ENCODE measurements around the gene METTL22. TPM values are rescaled to one million over a fixed set of nuclear protein-coding genes. Genes with fewer than 3 reads are reported as not detected.
"Not testable (repeated sequence)": the region's sequence is repeated elsewhere in the genome, so short reads cannot be mapped to it uniquely, and the experiment has no call there.

The METTL22 gene
- total RNA-seq, 1 donor from 2014 or later, result 13.7 TPM

DNA sequence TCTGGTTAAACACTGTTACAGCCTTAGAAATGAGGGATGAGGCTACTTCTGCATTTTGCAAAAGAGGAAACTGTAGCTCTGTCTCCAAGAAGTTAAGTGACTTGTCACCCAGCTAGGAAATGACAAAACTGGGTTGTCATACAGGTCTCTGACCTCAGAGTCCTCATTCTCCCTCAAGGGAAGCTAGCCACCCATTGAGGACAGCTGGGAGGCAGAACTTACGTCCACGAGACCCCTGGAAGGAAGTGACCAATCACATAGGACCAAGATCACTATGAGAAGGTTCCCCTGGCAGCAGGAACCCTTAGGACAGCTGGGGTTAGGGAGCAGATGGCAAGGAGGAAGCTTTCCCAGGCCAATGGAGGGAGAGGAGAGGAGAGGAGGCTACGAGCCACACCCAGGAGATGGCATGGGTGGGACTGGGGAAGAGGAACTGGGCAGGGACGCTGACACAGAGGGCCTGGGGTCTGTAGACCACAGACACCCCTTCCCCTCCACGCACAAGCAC, 11.2 kb downstream of the METTL22 start:
- no peak for DNase-seq

DNA sequence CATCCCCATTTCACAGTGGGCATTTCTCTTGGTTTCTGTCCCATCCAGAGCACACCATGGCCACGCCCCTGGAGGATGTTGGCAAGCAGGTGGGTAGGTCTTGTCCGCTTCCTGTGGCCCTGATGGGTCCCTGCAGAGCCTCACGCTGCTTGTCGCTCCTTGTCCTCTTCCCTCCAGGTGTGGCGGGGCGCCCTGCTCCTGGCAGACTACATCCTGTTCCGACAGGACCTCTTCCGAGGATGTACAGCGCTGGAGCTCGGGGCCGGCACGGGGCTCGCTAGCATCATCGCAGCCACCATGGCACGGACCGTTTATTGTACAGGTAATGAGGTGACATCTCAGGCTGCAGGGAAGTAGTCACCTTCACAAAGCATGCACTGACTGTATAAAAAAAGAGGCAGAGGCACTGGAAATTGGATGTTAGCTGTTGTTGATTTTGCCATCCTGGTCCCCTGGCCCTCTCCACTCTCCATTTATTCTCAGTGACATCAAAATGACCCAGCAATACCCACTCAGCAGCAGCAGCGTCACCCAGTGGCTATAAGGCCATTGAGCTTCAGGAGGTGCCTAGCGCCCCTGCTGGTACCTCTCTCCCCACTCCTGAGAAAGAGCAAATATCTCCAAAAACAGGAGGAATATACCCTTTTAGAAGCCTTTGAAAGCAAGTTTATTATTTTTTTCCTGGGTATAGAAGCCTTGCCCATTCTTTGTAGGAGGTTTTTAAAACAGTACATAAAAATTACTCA, 13.7 kb downstream of the METTL22 start:
- no peak for DNase-seq

DNA sequence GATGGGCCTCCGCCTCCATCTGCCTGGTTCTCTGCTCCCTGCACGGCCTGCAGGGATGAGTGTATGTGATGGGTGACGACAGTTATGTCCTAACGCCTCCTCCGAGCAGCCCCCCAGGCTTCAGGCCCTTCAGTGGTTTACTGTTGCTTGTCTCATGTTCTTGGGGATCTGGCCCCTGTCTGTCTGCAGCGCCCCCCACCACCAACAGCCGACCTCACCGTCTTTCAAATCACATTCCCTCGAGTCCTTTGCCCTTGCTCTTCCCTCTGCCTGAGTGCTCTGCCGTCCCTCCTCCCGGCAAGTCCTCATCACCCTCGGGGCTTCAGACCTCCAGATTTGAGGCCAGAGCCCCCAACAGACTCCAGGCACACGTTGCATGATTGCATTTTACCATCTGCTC, 18.2 kb downstream of the METTL22 start:
- DNase-seq, result no peak

DNA sequence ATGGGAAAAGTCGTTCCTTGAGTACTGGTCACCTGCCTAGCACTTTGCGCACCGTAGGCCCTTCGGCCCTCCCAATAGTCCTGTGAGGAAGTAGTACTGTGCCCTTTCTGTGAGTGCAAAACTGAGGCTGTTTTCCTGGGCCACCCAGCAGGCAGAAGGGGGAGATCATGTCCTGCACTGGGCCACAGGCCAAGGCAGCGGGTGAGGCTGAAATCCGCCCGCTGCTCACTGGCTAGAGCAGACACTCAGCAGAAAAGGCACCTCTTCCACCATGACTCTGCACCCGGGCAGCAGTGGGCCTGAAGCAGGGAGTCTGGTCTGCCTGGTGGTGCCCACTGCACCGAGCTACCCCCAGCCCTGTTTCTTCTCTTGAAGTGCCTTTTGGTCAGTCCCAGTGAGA, 20.2 kb downstream of the METTL22 start:
- no peak for DNase-seq

DNA sequence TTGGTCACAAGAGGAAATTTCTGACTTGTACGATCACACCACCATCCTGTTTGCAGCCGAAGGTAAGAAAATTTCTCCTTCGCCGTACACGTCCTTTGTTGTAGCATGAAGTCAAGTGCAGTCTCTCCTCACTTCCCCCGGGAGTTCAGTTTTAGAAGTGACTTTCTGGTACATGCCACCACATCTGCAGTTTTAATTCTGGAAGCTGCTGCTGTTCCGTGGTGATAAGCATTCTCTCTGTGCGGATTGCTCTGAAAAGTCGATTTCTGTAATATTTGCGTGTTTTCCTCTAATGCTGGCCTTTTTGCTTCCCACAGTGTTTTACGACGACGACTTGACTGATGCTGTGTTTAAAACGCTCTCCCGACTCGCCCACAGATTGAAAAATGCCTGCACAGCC, 20.6 kb downstream of the METTL22 start:
- DNase-seq, result no peak

DNA sequence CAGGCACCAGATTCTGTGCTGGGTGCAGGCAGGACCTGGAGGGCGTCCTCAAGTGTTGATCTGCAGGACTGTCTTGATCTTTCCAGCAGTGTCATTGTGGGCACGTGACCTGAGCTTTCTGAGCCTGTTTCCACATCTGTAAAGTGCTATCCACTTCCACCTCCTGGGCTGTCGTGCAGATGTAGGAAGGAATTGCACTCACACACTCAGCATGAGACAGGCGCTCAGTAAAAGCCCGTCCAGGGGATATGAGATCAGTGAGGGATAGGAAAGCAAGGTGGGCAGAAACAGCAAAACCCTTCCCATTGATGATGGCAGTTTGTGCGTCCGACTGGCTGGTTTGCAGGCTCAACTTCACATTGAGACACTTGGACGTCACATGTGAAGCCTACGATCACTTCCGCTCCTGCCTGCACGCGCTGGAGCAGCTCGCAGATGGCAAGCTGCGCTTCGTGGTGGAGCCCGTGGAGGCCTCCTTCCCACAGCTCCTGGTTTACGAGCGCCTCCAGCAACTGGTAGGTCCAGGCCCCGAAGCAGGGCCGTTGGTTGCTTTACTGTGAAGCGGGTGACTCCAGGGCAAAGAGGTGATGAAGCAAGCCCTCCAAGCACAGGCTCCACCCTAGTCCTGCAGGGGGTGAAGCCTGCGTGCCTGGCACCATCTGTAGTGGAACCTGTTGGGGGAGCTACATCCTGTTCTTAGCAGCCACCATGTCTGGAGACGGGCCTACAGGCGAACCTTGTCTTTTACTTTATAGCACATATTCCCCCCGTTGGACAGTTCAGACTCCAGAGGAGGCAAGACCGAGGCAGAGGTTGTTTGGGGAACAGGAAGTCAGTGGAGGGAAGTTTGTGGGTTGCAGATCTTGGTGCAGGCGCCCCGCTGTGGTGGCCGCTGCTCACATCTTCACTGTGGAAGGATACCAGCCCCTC, 23.0 kb downstream of the METTL22 start:
- no peak for DNase-seq

DNA sequence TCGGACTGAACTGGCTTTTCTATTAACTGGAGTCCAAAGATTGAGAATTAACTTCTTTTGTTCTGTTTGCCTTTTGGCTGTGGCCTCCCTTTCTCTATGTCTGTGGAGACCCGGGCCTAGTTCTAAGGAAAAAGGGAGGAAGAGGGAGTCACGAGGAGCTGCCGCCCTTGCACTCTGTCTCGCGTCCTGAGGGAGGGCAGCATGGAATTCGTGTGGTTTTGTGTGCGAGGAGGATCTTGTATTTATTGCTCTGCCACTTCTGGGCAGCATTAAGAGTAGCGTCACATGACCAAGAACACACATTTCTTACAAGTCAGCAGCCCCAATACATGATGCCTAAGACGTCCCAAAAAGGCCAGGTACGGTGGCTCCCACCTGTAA, 23.6 kb downstream of the METTL22 start:
- no peak for DNase-seq

DNA sequence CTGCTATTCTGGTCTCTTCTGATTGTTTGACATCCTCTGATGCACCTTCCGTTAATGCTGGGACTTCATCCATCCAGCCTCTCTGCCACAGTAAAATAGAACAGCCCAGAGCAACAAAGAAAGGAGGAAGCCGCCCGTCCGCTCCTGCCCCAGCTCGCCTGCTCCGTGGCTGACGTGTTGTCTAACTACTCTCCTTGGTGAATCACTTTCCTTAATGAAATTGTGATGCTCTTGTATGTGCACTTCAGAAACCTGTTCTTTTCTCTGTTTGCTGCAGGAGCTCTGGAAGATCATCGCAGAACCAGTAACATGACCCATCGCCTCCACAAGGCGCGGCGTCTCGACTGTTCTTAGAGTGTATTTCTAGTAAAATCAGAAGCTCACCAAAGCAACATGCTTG, 24.3 kb downstream of the METTL22 start:
- DNase-seq, result no peak

DNA sequence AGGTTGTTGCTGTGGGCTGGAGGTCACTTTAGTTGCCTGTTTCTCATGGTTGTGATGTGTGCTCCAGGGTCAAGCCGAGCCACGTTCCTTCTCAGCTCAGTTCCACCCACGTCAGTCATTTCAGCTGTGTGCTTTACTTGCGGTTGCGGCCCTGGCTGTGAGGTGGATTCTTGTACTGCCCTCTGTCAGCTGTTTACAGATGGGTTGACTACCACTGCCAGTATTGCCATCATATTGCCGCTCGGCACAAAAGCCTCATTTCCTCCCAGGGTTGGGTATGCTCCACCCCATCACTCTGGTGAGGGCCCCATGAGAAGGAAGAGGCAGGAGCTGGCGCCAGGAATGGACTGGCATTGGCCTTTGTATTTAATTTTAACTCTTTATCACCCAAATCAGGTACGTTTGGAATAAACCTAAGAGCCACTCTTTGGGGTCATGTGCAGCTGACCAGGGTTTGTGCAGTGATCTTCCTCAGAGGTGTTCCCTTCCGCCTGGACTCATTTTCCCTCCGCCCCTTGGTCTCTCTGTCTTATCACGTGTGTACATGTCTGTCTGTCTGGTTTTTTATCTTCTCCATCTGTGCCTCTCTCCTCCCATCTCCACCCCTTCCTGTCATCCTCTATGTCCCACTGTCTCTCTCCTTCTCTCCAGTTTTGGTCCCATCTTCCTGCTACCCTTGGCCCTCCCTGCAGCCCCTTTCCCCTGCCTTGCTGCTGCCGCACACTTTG, 25.0 kb downstream of the METTL22 start:
- no peak for DNase-seq

DNA sequence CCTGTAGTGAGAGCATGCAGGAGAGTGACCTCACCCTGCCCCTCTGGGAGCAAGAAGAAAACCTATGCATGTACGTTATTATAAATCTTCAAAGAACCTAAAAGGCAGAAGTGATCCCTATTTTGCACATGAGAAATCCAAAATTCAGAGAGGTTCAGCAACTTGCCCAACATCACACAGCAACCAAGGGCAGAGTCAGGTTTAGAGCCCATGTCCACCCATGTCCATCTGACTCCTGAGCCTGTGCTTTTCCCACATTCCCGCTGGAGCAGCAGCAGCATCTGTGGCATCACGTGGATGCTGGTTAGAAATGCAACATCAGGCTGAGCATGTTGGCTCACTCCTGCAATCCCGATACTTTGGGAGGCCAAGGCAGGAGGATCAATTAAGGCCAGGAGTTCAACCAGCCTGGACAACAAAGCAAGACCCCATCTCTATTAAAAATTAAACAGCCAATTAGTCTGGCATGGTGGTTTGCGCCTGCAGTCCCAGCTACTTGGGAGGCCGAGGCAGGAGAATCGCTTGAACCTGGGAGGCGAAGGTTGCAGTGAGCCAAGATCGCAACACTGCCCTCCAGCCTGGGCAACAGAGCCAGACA, 26.3 kb downstream of the METTL22 start:
- DNase-seq, result no peak

DNA sequence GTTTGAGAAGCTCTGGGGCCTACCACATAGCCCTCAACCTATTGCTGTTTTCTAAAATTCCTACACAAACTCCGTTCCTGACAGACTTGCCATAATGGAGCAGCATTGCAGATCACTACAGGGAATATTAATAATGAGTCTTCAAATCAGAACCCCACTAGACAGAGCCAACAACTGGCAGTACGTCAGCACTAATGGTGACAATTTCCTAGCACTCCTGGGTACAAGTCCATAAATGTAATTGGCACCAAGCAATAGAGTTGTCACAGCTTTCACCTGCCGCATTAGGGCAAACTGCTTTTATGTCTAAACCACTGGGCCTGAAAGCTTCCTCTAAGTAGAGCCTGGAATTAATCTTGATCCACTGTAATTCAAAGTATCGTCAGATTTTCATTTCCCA, 27.4 kb downstream of the METTL22 start:
- DNase-seq, result no peak

DNA sequence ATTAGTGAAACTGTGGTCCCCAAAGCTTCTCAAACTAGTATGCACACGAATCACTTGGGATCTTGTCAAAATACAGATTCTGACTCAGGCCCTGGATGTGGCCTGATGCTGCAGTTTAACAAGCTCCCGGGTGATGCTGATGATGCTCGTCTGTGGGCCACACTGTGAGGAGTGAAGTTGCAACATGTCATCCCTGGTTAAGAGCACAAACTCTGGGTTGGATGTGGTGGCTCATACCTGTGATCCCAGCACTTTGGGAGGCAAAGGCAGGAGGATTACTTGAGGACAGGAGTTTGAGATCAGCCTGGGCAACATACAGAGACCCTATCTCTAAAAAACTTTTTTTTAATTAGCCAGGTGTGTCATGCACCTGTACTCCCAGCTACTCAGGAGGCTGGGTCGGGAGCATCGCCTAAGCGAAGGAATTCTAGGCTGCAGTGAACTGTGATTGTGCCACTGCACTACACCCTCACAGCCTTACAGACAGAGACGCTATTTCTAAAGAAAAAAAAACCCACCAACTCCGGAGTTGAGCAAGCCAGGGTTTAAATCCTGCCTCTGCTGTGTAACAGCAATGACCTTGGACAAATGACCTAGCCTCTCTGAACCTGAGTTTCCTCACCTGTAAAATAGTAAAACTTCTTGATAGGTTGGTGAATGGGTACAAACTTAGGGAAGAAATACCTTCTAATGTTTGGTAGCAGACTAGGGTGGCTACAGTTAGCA, 28.5 kb downstream of the METTL22 start:
- no peak for DNase-seq

DNA sequence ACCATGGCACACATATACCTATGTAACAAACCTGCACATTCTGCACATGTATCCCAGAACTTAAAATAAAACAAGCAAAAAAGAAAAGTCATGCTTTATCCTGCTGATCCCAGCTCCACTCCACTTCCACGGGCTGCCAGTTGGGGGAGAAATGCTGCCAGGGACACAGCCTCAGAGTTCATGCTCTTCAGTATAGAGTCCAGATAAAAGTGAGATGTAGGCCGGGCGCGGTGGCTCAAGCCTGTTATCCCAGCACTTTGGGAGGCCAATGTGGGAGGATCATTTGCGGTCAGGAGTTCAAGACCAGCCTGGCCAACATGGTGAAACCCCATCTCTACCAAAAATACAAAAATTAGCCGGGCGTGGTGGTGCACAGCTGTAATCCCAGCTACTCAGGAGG, 30.5 kb downstream of the METTL22 start:
- DNase-seq, result not testable (repeated sequence)

DNA sequence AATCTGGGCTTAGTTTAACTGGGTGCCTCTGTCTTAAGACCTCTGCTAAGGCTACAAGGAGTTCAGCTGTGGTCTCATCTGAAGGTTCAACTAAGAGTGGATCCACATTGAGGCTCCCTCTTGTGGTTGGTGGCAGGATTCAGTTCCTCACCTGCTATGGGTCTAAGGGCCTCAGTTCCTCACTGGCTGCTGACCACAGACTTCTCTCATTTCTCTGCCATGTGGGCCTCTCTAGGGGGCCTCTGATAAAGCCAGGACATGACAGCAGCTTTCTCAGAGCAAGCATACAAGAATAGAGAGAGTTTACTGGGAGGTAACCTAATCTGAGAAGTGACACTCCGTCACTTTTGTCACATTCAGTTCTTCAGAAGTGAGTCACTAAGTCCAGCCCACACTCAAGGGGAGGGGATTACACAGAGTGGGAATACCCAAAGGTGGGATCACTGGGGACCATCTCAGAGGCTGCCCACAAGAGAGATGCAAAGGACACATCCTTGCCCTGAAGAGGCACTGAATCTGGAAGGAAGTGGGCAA, 33.8 kb downstream of the METTL22 start:
- DNase-seq, result no peak

DNA sequence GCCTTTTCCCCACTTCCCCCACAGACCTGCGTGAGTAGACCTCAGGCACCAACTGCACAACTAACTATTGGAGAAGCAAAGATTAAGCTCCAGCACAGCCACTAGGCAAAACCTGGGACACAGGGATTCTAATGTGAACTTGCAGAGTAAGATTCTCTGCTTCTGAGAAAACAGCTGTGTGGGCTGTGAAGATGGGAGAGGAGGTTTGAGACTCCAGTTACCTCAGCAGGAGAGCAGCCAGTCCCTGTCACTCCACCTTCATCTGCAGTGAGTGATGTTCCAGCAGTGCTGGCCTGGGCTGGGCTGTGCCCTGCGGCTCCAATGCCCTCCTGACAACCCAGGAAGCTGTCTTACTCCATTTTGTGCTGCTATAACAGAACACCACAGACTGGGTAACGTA, 34.9 kb downstream of the METTL22 start:
- no peak for DNase-seq

DNA sequence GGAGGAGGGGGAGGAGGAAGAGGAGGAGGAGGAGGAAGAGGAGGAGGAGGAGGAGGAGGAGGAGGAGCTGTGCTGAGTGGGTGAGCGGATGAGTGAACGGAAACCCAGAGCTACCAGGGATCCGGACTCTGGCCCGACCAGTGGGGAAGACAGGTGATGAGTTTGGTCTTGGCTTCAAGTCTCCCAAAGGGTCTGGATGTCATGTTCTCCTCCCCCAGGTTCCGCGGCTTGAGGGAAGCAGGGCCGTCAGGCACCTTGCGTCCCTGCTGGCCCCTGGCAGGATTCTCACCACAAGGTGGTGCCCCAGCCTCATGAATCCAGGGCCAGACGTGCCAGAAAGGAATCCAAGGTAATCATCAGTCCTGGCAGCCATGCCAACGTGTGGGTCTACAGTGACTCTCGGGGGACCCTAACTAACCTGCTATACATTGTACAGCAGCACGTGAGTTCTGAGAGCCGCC, 39.4 kb downstream of the METTL22 start:
- DNase-seq, result peak; percentile 36

DNA sequence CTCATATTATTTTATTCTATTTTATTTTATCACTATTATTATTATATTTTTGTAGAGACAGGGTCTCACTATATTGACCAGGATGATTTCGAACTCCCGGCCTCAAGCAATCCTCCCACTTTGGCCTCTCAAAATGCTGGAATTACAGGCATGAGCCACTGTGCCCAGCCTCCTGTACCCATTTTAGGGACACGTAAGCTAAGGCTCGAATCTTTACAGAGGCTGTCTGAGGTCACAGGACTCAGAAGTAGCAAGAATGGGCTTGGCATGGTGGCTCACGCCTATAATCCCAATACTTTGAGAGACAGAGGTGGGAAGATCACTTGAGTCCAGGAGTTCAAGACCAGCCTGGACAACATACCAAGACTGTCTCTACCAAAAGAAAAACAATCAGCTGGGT, 40.2 kb downstream of the METTL22 start:
- DNase-seq, result no peak

DNA sequence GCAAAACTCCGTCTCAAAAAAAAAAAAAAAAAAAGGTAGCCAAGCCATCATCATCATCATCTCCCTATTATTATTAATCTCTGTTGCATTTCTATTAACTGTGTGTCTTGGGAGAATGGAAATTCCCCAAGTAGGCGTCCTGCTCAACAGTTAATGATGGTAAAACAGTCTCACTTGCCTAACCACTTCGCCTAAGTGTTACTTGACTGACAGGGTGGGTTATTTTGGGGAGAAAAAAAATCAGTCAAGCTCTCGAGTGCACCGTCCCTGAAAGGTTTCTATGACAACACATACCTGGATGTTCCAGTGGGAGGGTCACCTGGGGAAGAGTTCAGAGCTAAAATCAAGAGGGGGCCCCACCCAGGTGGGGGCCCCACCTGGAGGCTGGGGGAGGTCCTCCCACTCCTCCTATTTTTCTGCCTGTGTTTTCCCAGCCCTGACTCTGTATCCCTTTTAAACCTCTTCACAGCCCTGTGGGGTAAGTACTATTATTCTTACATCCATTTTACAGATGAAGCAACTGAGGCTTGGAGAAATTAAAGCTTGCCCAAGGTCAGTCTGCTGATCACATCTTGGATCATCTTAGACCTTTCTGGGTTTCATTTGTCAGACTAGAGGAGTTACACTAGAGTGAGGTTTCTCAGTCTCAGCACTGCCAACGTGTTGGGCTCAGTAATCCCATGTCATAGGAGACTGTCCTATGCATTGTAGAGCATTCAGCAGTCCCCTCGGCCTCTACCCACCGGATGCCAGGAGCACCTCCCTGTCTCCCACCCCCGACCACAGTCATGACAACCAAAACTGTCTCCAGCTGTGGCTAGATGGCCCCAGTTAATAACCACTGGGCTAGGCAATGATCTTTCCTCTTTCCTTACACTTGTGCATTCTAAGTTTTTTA, 41.9 kb downstream of the METTL22 start:
- DNase-seq, result no peak

DNA sequence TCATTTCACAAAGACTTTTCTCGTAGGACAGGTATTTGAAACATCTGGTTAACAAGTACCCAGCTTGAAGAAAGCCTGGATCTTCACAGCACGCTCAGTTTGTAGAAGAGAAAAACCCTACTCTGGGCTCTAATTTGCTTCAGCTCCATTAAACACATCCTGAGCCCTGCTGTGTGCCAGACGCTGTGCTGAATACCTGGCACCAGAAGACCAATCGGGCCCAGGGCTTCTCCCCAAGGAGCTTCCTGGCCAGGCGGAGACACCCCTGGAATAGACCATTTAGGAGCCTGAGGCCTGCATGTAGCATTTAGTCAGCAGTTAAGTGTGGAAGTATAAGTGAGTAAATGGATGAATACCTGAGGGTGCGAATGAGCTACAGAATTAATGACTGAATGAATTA, 44.0 kb downstream of the METTL22 start:
- no peak for DNase-seq

DNA sequence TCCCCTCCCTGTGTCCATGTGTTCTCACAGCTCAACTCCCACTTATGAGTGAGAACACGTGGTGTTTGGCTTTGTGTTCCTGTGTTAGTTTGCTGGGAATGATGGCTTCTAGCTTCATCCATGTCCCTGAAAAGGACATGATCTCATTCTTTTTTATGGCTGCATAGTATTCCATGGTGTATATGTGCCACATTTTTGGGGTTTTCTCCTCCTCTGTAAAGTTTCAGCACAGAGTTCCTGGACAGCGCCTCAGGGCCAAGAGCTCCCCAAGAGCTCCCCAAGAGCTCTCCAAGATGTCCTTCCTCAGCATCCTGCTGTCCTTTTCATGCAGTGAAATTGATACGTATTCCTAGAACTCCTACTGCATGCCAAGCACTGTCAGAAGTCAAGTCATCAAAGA, 46.0 kb downstream of the METTL22 start:
- no peak for DNase-seq
